Measurements from ENCODE around the gene PYHIN1. TPM values are rescaled to one million over a fixed set of nuclear protein-coding genes. Genes with fewer than 3 reads are reported as not detected.
A peak's percentile ranks its signal among the peaks of the same experiment; 100 is the strongest.

The PYHIN1 gene
- total RNA-seq, 1 experiment from 2014 or later = 0.44 TPM

DNA sequence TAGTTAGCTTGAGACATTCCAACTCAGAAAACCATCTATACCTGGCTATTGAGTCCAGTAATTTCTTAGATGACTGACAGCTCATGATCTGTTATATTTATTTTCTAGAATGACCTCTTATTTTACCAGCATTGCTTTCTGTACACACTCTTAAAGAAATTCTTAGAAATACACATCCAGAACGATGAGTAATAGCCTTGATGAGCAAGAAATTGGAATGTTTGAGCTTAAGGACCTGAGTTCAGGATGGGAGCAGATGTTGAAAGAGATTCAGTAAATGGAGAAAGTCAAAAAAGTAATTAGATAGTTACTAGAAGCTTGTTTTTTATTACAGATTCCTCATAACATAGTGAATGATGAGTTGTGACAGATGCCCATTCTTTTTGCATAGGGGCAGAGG lies 11.7 kb downstream of the PYHIN1 start:
- TF ChIP-seq CTCF (IDR thresholded peaks at IDR 0.05; ENCODE audit: unreplicated experiment) = no peak
- Mint-ChIP-seq H3K4me1 (ENCODE audit: insufficient read depth, unreplicated experiment) (no peaks in the 10 kb centered on the region), H3K4me3 (ENCODE audit: unreplicated experiment) (no peak overlapping the region), H3K27me3 (ENCODE audit: insufficient read depth, unreplicated experiment) (peaks cover 30% of the 10 kb centered on the region), H3K9me3 (ENCODE audit: unreplicated experiment) (no peaks in the 10 kb centered on the region), H3K36me3 (ENCODE audit: insufficient read depth, unreplicated experiment) (no peaks in the 10 kb centered on the region), H3K27ac (ENCODE audit: low read depth, unreplicated experiment) (no peak overlapping the region)
- BruUV-seq (replicated peaks) = no TSS peak
- ChIA-PET CTCF (interaction anchor here (0.6 to 1.2 kb wide), 3 partner anchors 21 to 257 kb away, joined by 3 to 5 read pairs (median 3); no protein-coding TSS in a partner anchor), POLR2A (no interaction called here)
- peak; percentile 19 for DNase-seq (ENCODE audit: unreplicated experiment)
- intact Hi-C loops (cut with micrococcal nuclease) = no loop called here

GRCh38 chr1:158945061-158945460 lies 13.7 kb downstream of the PYHIN1 start:
- H3K9me3 Mint-ChIP-seq (ENCODE audit: unreplicated experiment) = no peaks in the 10 kb centered on the region
- ChIA-PET CTCF (no interaction called here), POLR2A (no interaction called here)
- BruUV-seq (replicated peaks) = no TSS peak
- no peak for TF ChIP-seq CTCF (IDR thresholded peaks at IDR 0.05; ENCODE audit: unreplicated experiment)
- no peaks in the 10 kb centered on the region for H3K4me1 Mint-ChIP-seq (ENCODE audit: insufficient read depth, unreplicated experiment)
- no peak overlapping the region for H3K4me3 Mint-ChIP-seq (ENCODE audit: unreplicated experiment)
- H3K27me3 Mint-ChIP-seq (ENCODE audit: insufficient read depth, unreplicated experiment) = peaks cover 34% of the 10 kb centered on the region
- no peak overlapping the region for H3K27ac Mint-ChIP-seq (ENCODE audit: low read depth, unreplicated experiment)
- no peaks in the 10 kb centered on the region for H3K36me3 Mint-ChIP-seq (ENCODE audit: insufficient read depth, unreplicated experiment)
- intact Hi-C loops (cut with micrococcal nuclease) = no loop called here
- peak; percentile 20 for DNase-seq (ENCODE audit: unreplicated experiment)

GRCh38 chr1:158946785-158947184 lies 15.4 kb downstream of the PYHIN1 start:
- no TSS peak for BruUV-seq (replicated peaks)
- H3K36me3 Mint-ChIP-seq (ENCODE audit: insufficient read depth, unreplicated experiment) = no peaks in the 10 kb centered on the region
- H3K9me3 Mint-ChIP-seq (ENCODE audit: unreplicated experiment) = no peaks in the 10 kb centered on the region
- TF ChIP-seq CTCF (IDR thresholded peaks at IDR 0.05; ENCODE audit: unreplicated experiment) = no peak
- intact Hi-C loops (cut with micrococcal nuclease) = no loop called here
- H3K4me3 Mint-ChIP-seq (ENCODE audit: unreplicated experiment) = no peak overlapping the region
- POLR2A ChIA-PET = no interaction called here
- DNase-seq (ENCODE audit: unreplicated experiment) = no peak
- no peaks in the 10 kb centered on the region for H3K4me1 Mint-ChIP-seq (ENCODE audit: insufficient read depth, unreplicated experiment)
- H3K27ac Mint-ChIP-seq (ENCODE audit: low read depth, unreplicated experiment) = no peak overlapping the region
- CTCF ChIA-PET = no interaction called here
- H3K27me3 Mint-ChIP-seq (ENCODE audit: insufficient read depth, unreplicated experiment) = peaks cover 49% of the 10 kb centered on the region

DNA sequence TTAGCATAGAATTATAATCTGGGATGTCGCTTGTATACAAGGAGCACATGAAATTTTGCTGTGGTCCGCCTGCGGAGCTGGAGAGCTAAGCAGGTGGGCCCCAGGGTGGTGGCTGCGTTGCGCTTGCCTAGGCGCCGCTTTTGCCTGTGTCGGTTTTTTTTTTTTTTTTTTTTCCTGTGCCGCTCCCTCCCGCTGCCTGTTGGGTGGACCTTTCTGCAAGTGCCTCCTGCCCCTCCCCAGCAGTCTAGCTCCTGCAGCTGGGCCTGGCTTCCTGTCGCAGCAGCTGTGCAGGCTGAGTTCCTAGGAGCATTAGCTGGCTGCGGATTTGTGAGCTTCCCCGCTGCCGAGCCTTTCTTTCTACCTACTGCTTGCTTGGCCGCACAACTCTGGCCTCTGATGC lies 20.6 kb downstream of the PYHIN1 start:
- intact Hi-C loops (cut with micrococcal nuclease) = no loop called here
- ChIA-PET POLR2A (no interaction called here), CTCF (interaction anchor here (1.1 kb wide), 1 partner anchor 748 kb away, joined by 3 read pairs; no protein-coding TSS in a partner anchor)
- Mint-ChIP-seq H3K4me1 (ENCODE audit: insufficient read depth, unreplicated experiment) (no peaks in the 10 kb centered on the region), H3K27ac (ENCODE audit: low read depth, unreplicated experiment) (no peak overlapping the region), H3K9me3 (ENCODE audit: unreplicated experiment) (no peaks in the 10 kb centered on the region), H3K36me3 (ENCODE audit: insufficient read depth, unreplicated experiment) (no peaks in the 10 kb centered on the region), H3K27me3 (ENCODE audit: insufficient read depth, unreplicated experiment) (peaks cover 30% of the 10 kb centered on the region), H3K4me3 (ENCODE audit: unreplicated experiment) (no peak overlapping the region)
- DNase-seq (ENCODE audit: unreplicated experiment) = no peak
- no peak for TF ChIP-seq CTCF (IDR thresholded peaks at IDR 0.05; ENCODE audit: unreplicated experiment)
- no TSS peak for BruUV-seq (replicated peaks)

Measured in MCF 10A (cell line).